Ascending aorta (tissue), 2 donors: ENCODE measurements around the gene MYOZ3. TPM values are rescaled to one million over a fixed set of nuclear protein-coding genes. Genes with fewer than 3 reads are reported as not detected.

ENCODE experiments used
- DNase-seq, 2 donors: peaks; one replicate each; pipeline ENCODE4 v3.0.0-alpha.2; 2019; ENCODE audit warnings: low spot score in 2 of 2
- H3K27ac ChIP-seq, 2 donors: fragments of 200-600 bp; sonication (generic); one replicate each; pipeline ENCODE4 v1.5.1; 2016 to 2017; ENCODE audit warnings: mild to moderate bottlenecking in 1 of 2
- H3K27me3 ChIP-seq: fragments of 200-600 bp; sonication (generic); one replicate; pipeline ENCODE4 v1.5.1; 2017
- H3K36me3 ChIP-seq, 2 donors: fragments of 200-600 bp; sonication (generic); one replicate each; pipeline ENCODE4 v1.5.1; 2016
- H3K4me1 ChIP-seq, 2 donors: fragments of 200-600 bp; sonication (generic); one replicate each; pipeline ENCODE4 v1.5.1; 2016 to 2017; ENCODE audit warnings: mild to moderate bottlenecking in 1 of 2
- H3K4me3 ChIP-seq, 2 donors: fragments of 200-600 bp; sonication (generic); one replicate each; pipeline ENCODE4 v1.5.1; 2016 to 2017; ENCODE audit warnings: mild to moderate bottlenecking in 1 of 2
- H3K9me3 ChIP-seq, 2 donors: fragments of 200-600 bp; sonication (generic); one replicate each; pipeline ENCODE4 v1.5.1; 2016
- CTCF ChIP-seq, 3 experiments: fragments of 200-600 bp in 2 of 3; fragments of 450-650 bp in 1 of 3; sonication (generic) in 2 of 3; IDR thresholded peaks; one replicate each; pipeline ENCODE4 v1.5.1; 2016 to 2019; ENCODE audit warnings: antibody characterized with exemption in 3 of 3, mild to moderate bottlenecking in 1 of 3, moderate library complexity in 1 of 3
- intact Hi-C: fragments of 100-400 bp; cut with DNase I; formaldehyde crosslinking; loops from one replicate; pipeline ENCODE4 v1.15.1; 2023
- total RNA-seq: library from RNA; depleted of rRNA; stranded (reverse); fragments of >200 nt; gene quantifications from one replicate; pipeline ENCODE4 v1.1.0, GENCODE V29; 2016

The MYOZ3 gene
- total RNA-seq, 1 donor from 2014 or later, result 1.1 TPM

- H3K9me3 ChIP-seq, result no peaks in the 10 kb centered on the region
- peaks cover 0 to 15% of the 10 kb centered on the region in 2 donors for H3K36me3 ChIP-seq
- H3K27me3 ChIP-seq, result no peaks in the 10 kb centered on the region
- peaks cover 42 to 71% of the 10 kb centered on the region in 2 donors for H3K4me1 ChIP-seq
- H3K4me3 ChIP-seq, result peak overlapping the region; percentile 81 to 95
- H3K27ac ChIP-seq, result peak overlapping the region; percentile 96 to 99
- no peak for DNase-seq
- intact Hi-C loops, result loop anchor here (2.0 to 5.0 kb wide), 2 partner anchors 27 to 36 kb away; no protein-coding TSS in a partner anchor
- no peak for TF ChIP-seq CTCF (IDR thresholded peaks at IDR 0.05)
Observed at GRCh38 chr5:150627731-150628545, 33.1 kb upstream of the MYOZ3 start.

- H3K27me3 ChIP-seq, result no peaks in the 10 kb centered on the region
- peaks cover 39 to 66% of the 10 kb centered on the region in 2 donors for H3K4me1 ChIP-seq
- DNase-seq, result no peak
- no peak for TF ChIP-seq CTCF (IDR thresholded peaks at IDR 0.05)
- H3K36me3 ChIP-seq, result peaks cover 0 to 15% of the 10 kb centered on the region in 2 donors
- intact Hi-C loops, result loop anchor here (5.0 kb wide), 1 partner anchor 37 kb away; no protein-coding TSS in a partner anchor
- H3K27ac ChIP-seq, result peak overlapping the region; percentile 96 to 99
- H3K9me3 ChIP-seq, result no peaks in the 10 kb centered on the region
- H3K4me3 ChIP-seq, result peak overlapping the region; percentile 6 to 81
Observed at GRCh38 chr5:150628936-150629485, 32.0 kb upstream of the MYOZ3 start.

GRCh38 chr5:150630016-150630415, 31.0 kb upstream of the MYOZ3 start:
- no peak for DNase-seq
- Histone ChIP-seq H3K36me3 (peaks cover under 1 to 15% of the 10 kb centered on the region in 2 donors), H3K9me3 (no peaks in the 10 kb centered on the region), H3K27me3 (no peaks in the 10 kb centered on the region), H3K4me1 (peaks cover 36 to 63% of the 10 kb centered on the region in 2 donors), H3K27ac (peak overlapping the region; percentile 96 to 99), H3K4me3 (peak overlapping the region in 1 of 2 donors; percentile 23)
- intact Hi-C loops, result no loop called here
- no peak for TF ChIP-seq CTCF (IDR thresholded peaks at IDR 0.05)

GRCh38 chr5:150630461-150631325, 30.4 kb upstream of the MYOZ3 start:
- DNase-seq, result no peak
- Histone ChIP-seq H3K4me3 (peak overlapping the region; percentile 17 to 23), H3K27ac (peak overlapping the region; percentile 96 to 99), H3K36me3 (peaks cover 3 to 15% of the 10 kb centered on the region in 2 donors), H3K27me3 (no peaks in the 10 kb centered on the region), H3K4me1 (peaks cover 36 to 69% of the 10 kb centered on the region in 2 donors), H3K9me3 (no peaks in the 10 kb centered on the region)
- intact Hi-C loops, result no loop called here
- TF ChIP-seq CTCF (IDR thresholded peaks at IDR 0.05), result no peak

- Histone ChIP-seq H3K36me3 (peaks cover 3 to 15% of the 10 kb centered on the region in 2 donors), H3K9me3 (no peaks in the 10 kb centered on the region), H3K27me3 (no peaks in the 10 kb centered on the region), H3K27ac (peak overlapping the region; percentile 96 to 99), H3K4me1 (peaks cover 36 to 75% of the 10 kb centered on the region in 2 donors), H3K4me3 (peak overlapping the region in 1 of 2 donors; percentile 17)
- intact Hi-C loops, result no loop called here
- DNase-seq, result no peak
- TF ChIP-seq CTCF (IDR thresholded peaks at IDR 0.05), result no peak
Observed at GRCh38 chr5:150631326-150631701, 29.7 kb upstream of the MYOZ3 start.
